Measurements from ENCODE around the gene ATXN1.

The ATXN1 gene

DNA sequence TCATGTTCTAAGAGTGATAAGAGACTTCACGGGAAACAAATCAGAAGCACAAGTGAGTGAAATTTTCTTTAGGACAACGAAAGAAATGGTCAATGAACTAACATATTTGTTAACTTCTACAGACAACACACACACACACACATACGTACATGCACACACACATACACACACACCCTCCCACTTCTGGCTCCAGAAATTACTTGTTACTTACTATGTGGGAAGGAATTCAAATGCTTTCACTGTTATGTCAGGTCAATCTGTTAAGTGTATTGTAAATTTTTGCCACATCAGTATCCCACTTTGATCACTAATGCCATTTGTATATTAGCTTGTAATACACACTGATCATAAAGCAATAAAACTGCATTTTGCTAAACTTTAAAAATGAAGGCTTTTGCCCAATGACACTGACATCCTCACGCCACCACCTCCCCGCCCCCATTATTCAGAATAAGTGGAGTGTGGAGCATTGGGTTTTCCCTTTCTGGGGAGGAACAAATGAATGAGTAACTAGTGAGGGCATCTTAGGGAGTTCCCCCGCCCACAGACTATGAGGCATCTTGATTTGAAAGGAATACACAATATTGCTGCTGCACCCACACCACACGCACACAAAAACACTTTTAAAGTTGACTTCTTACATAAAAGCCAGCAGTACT, 76.2 kb downstream of the ATXN1 start:
- no peak for DNase-seq (ENCODE audit: low read depth, low spot score)
- no CpG with 5 or more reads among the region's 7 CpGs for WGBS (ENCODE audit: insufficient coverage, insufficient read length)
- no peaks in the 10 kb centered on the region for H3K4me1 ChIP-seq (ENCODE audit: control insufficient read depth, insufficient read depth, low read length)
- H3K4me3 ChIP-seq (ENCODE audit: low read length), result no peak overlapping the region
- no peaks in the 10 kb centered on the region for H3K9me3 ChIP-seq (ENCODE audit: control insufficient read depth, insufficient read depth, low read length)
- H3K36me3 ChIP-seq (ENCODE audit: control insufficient read depth, insufficient read depth, low read length), result no peaks in the 10 kb centered on the region
- H3K27ac ChIP-seq (ENCODE audit: low read length), result no peak overlapping the region
- no peaks in the 10 kb centered on the region for H3K27me3 ChIP-seq (ENCODE audit: control insufficient read depth, insufficient read depth, low read length)

DNA sequence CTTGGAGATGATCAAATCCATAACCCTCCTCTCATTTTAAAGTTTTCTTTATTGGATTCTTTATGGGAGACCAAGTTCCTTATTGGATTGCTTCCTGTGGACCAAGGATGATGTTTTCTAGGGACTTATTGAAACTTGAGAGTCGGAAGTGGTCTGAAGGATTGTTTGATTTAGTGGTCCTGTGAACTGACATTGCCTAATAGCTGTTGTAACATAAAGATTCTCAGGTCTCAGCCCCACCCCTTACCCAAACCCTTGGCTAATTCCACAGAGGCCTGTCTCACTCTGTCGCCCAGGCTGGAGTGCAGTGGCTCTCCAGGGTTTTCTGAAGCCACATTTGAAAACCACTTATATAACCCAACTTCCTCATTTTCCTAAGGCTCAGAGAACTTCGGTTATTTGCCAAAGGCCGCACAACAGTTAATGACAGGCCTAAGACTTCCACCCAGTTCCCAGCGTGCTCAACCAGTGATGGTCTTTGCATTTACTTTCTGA, 77.0 kb downstream of the ATXN1 start:
- H3K36me3 ChIP-seq (ENCODE audit: control insufficient read depth, insufficient read depth, low read length), result no peaks in the 10 kb centered on the region
- H3K9me3 ChIP-seq (ENCODE audit: control insufficient read depth, insufficient read depth, low read length), result no peaks in the 10 kb centered on the region
- H3K27me3 ChIP-seq (ENCODE audit: control insufficient read depth, insufficient read depth, low read length), result no peaks in the 10 kb centered on the region
- no peak overlapping the region for H3K4me3 ChIP-seq (ENCODE audit: low read length)
- no peak for DNase-seq (ENCODE audit: low read depth, low spot score)
- H3K27ac ChIP-seq (ENCODE audit: low read length), result no peak overlapping the region
- WGBS (ENCODE audit: insufficient coverage, insufficient read length), result no CpG with 5 or more reads among the region's 5 CpGs
- H3K4me1 ChIP-seq (ENCODE audit: control insufficient read depth, insufficient read depth, low read length), result no peaks in the 10 kb centered on the region

DNA sequence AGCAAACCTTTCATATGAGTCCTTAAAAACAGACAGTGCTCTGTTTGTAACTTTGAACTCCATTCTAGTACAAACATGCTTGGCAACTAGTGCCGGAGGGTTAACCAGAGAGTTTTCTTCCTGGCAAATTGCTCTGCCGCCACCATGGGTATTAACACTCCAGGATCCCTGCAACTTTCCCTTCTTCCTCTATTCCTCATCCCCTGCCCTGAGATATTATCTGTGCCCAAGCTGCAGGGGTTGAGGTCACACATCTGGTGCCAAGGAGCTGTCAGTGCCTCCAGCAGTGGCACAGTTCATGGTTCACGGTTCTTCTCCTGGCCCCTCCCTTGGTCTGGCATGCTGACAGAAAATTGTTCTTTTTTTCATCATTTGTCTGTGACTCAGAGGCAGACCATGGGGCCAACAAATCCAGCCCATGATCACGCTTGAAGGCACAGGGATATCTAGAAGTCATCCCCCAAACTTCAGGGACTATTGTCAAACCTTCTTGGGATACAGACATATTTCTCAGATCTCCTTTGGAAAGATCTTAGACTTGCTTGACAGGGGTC, 77.5 kb downstream of the ATXN1 start:
- H3K36me3 ChIP-seq (ENCODE audit: control insufficient read depth, insufficient read depth, low read length), result no peaks in the 10 kb centered on the region
- H3K9me3 ChIP-seq (ENCODE audit: control insufficient read depth, insufficient read depth, low read length), result no peaks in the 10 kb centered on the region
- no CpG with 5 or more reads among the region's 4 CpGs for WGBS (ENCODE audit: insufficient coverage, insufficient read length)
- no peak for DNase-seq (ENCODE audit: low read depth, low spot score)
- H3K27ac ChIP-seq (ENCODE audit: low read length), result no peak overlapping the region
- no peaks in the 10 kb centered on the region for H3K4me1 ChIP-seq (ENCODE audit: control insufficient read depth, insufficient read depth, low read length)
- H3K4me3 ChIP-seq (ENCODE audit: low read length), result no peak overlapping the region
- no peaks in the 10 kb centered on the region for H3K27me3 ChIP-seq (ENCODE audit: control insufficient read depth, insufficient read depth, low read length)

DNA sequence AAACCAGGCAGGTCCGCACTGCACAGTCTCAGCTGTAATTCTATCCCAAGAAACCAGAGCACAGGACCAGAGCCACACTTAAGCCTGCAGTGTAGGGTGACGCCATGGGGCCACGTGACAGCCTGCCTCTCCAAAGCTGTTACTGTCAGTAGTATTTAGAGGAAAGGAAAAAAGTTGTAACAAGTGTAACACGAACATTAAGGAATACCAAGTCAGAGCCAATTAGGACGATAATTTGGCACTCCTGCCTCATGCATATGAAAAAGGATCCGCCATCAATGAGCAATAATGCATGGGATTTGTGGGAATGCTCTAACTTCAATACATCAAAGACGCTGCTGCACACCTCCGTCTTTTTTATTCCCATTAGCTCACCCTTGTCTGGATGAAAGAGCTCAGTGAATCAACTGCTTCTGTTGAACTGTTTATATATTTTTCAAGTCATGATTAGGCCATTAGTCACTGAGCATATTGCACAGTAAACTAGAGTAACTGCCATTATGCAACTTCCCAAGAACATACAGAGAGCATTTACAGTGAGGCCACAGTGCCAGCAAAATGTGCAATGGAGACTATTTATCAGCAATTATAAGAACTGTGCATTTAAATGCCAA, 79.9 kb downstream of the ATXN1 start:
- no peaks in the 10 kb centered on the region for H3K4me1 ChIP-seq (ENCODE audit: control insufficient read depth, insufficient read depth, low read length)
- H3K36me3 ChIP-seq (ENCODE audit: control insufficient read depth, insufficient read depth, low read length), result no peaks in the 10 kb centered on the region
- H3K4me3 ChIP-seq (ENCODE audit: low read length), result no peak overlapping the region
- no peak for DNase-seq (ENCODE audit: low read depth, low spot score)
- WGBS (ENCODE audit: insufficient coverage, insufficient read length), result no CpG with 5 or more reads among the region's 8 CpGs
- H3K27ac ChIP-seq (ENCODE audit: low read length), result no peak overlapping the region
- no peaks in the 10 kb centered on the region for H3K27me3 ChIP-seq (ENCODE audit: control insufficient read depth, insufficient read depth, low read length)
- H3K9me3 ChIP-seq (ENCODE audit: control insufficient read depth, insufficient read depth, low read length), result no peaks in the 10 kb centered on the region

DNA sequence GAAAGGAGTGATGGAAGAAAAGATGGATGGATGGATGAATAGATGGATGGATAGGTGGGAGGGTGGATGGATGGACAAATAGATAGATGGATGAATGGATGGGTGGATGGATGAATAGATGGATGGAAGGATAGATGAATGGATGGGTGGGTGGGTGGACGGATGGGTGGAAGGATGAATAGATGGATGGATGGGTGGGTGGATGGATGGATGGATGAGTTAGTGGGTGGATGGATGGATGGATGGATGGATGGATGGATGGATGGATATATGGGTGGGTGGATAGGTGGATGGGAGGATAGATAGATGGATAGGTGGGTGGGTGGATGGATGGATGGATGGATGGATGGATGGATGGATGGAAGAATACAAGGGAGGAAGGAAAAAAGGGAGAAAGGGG, 82.2 kb downstream of the ATXN1 start:
- 86% methylated on average over 1 of the region's 1 CpG for WGBS (ENCODE audit: insufficient coverage, insufficient read length)
- H3K4me1 ChIP-seq (ENCODE audit: control insufficient read depth, insufficient read depth, low read length), result no peaks in the 10 kb centered on the region

DNA sequence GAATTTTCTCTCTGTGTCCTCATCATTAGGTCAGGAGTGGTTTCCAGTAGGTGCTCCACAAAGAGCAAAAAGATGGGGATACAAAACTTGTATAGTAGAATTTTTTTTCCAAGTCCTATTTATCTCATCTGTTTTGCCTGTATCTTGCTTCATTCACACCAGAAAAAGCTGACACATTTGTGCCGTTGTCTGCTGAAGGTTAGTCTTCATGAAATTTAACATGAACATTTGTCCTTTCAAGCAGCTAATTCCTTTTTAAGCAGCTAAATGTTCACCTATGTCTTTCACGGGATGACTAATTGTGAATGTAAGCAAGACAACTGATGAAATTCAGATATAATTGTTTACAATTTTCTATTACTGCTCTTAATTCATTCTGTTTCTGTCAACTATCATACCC, 83.8 kb downstream of the ATXN1 start:
- no peaks in the 10 kb centered on the region for H3K4me1 ChIP-seq (ENCODE audit: control insufficient read depth, insufficient read depth, low read length)
- no peak overlapping the region for H3K27ac ChIP-seq (ENCODE audit: low read length)
- WGBS (ENCODE audit: insufficient coverage, insufficient read length), result no CpG with 5 or more reads among the region's 2 CpGs
- no peak for DNase-seq (ENCODE audit: low read depth, low spot score)
- no peaks in the 10 kb centered on the region for H3K27me3 ChIP-seq (ENCODE audit: control insufficient read depth, insufficient read depth, low read length)
- H3K36me3 ChIP-seq (ENCODE audit: control insufficient read depth, insufficient read depth, low read length), result no peaks in the 10 kb centered on the region
- no peak overlapping the region for H3K4me3 ChIP-seq (ENCODE audit: low read length)
- H3K9me3 ChIP-seq (ENCODE audit: control insufficient read depth, insufficient read depth, low read length), result no peaks in the 10 kb centered on the region

More for the DNA sequence above, 82.2 kb downstream of the ATXN1 start:
- H3K4me3 ChIP-seq (ENCODE audit: low read length), result no peak overlapping the region
- no peak for DNase-seq (ENCODE audit: low read depth, low spot score)
- no peaks in the 10 kb centered on the region for H3K9me3 ChIP-seq (ENCODE audit: control insufficient read depth, insufficient read depth, low read length)
- no peaks in the 10 kb centered on the region for H3K27me3 ChIP-seq (ENCODE audit: control insufficient read depth, insufficient read depth, low read length)
- H3K36me3 ChIP-seq (ENCODE audit: control insufficient read depth, insufficient read depth, low read length), result no peaks in the 10 kb centered on the region
- H3K27ac ChIP-seq (ENCODE audit: low read length), result no peak overlapping the region

DNA sequence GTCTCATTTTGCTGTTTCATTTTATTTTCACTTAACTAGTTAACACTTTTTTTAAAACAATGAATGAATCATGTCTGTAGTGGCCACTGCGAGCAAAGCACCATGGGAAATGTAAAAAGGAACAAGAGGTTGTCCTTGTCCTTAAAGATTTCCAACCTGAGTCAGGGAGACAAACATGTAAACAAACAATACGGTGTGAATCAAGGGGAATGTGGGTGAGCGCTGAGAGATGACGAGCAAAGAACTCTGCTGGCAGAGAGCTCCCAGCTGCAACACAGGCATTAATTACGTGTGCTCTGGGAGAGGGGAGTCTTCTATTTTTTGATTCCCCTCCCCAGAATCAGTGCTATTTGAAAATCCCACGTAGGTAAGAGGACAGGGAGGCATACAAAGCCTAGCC, 84.3 kb downstream of the ATXN1 start:
- Histone ChIP-seq H3K36me3 (ENCODE audit: control insufficient read depth, insufficient read depth, low read length) (no peaks in the 10 kb centered on the region), H3K27ac (ENCODE audit: low read length) (no peak overlapping the region), H3K4me3 (ENCODE audit: low read length) (no peak overlapping the region), H3K4me1 (ENCODE audit: control insufficient read depth, insufficient read depth, low read length) (no peaks in the 10 kb centered on the region), H3K27me3 (ENCODE audit: control insufficient read depth, insufficient read depth, low read length) (no peaks in the 10 kb centered on the region), H3K9me3 (ENCODE audit: control insufficient read depth, insufficient read depth, low read length) (no peaks in the 10 kb centered on the region)
- no CpG with 5 or more reads among the region's 6 CpGs for WGBS (ENCODE audit: insufficient coverage, insufficient read length)
- DNase-seq (ENCODE audit: low read depth, low spot score), result no peak

DNA sequence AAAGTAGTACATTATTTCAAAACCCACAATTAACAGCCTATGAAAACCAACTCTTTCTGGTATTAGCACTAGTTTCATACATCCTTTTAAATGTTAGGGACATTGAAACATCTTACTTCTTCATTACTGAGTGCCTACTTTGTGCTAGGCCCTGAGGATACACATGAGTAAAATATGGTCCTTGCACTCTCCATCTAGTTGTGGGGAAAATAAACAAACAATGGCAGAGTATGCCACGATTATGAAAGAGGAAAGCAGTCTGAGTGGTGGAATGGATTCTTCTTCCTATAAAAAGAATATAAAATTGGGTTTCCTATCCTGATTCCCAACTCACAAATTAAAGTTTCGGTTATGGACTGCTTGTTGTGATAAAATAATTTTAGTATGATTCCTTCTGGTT, 84.9 kb downstream of the ATXN1 start:
- Histone ChIP-seq H3K4me3 (ENCODE audit: low read length) (no peak overlapping the region), H3K27me3 (ENCODE audit: control insufficient read depth, insufficient read depth, low read length) (no peaks in the 10 kb centered on the region), H3K27ac (ENCODE audit: low read length) (no peak overlapping the region), H3K36me3 (ENCODE audit: control insufficient read depth, insufficient read depth, low read length) (no peaks in the 10 kb centered on the region), H3K9me3 (ENCODE audit: control insufficient read depth, insufficient read depth, low read length) (no peaks in the 10 kb centered on the region), H3K4me1 (ENCODE audit: control insufficient read depth, insufficient read depth, low read length) (no peaks in the 10 kb centered on the region)
- DNase-seq (ENCODE audit: low read depth, low spot score), result no peak
- no CpG with 5 or more reads among the region's 2 CpGs for WGBS (ENCODE audit: insufficient coverage, insufficient read length)

DNA sequence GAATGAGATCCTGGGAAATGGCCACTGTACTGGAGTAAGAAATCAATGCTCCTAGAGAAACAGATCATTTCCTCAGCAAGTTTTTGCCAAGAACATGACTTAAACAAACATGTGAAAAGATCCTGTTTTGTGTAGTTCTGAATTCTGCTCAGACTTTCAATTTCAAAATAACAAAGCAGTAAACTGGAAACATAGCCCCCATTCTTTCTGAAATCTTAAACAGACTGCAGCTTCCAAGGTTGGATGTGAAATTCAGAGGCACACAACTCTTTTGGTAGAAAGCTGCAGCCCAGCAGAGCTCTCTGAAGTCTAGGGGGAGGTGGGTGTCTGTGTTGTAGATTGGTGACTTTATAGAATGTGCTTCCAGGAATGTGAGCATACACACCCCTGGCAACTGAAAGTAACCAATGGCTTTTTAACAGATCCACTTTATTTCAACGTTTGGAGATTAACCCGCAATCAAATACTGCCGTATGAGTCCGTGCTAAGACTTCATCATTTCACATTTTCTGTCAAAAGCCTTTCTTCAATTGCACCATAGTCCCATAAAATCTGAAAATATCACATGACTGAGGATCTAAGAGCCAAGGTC, 86.4 kb downstream of the ATXN1 start:
- no peaks in the 10 kb centered on the region for H3K4me1 ChIP-seq (ENCODE audit: control insufficient read depth, insufficient read depth, low read length)
- no peak overlapping the region for H3K4me3 ChIP-seq (ENCODE audit: low read length)
- H3K36me3 ChIP-seq (ENCODE audit: control insufficient read depth, insufficient read depth, low read length), result no peaks in the 10 kb centered on the region
- no peak overlapping the region for H3K27ac ChIP-seq (ENCODE audit: low read length)
- no CpG with 5 or more reads among the region's 4 CpGs for WGBS (ENCODE audit: insufficient coverage, insufficient read length)
- no peaks in the 10 kb centered on the region for H3K9me3 ChIP-seq (ENCODE audit: control insufficient read depth, insufficient read depth, low read length)
- no peaks in the 10 kb centered on the region for H3K27me3 ChIP-seq (ENCODE audit: control insufficient read depth, insufficient read depth, low read length)
- no peak for DNase-seq (ENCODE audit: low read depth, low spot score)

DNA sequence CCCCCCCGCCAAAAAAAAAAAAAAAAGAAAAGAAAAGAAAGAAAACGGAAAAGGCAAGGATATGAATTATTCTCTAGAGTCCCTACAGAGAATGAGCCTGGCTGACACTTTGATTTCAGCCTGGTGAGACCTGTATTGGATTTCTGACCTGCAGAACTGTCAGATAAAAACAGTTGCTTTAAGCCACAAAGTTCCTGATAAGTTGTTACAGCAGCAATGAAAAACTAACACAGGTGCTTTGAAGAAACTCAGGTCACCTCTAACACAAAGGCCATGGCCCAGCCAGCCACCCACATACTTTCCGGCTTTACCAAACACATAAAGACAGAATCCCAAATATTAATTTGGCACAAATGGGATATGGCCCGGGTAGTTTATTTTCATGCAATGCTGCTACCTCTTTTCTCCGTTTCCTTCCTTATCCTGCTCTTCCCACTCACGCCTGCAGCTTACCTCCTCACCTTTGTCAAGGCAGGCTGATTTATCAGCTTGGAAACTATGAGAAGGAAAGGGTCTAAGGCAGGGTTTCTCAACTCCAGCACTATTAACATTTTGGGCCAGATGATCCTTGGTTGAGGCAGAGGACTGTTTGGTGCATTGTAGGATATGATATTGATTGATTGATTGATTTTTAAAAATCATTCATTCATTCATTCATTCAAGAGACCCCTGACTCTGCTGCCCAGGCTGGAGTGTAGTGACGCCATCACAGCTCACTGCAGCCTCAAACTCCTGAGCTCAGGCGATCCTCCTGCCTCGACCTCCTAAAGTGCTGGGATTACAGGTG, 88.1 kb downstream of the ATXN1 start:
- Histone ChIP-seq H3K9me3 (ENCODE audit: control insufficient read depth, insufficient read depth, low read length) (no peaks in the 10 kb centered on the region), H3K36me3 (ENCODE audit: control insufficient read depth, insufficient read depth, low read length) (no peaks in the 10 kb centered on the region), H3K4me3 (ENCODE audit: low read length) (no peak overlapping the region), H3K27me3 (ENCODE audit: control insufficient read depth, insufficient read depth, low read length) (no peaks in the 10 kb centered on the region), H3K27ac (ENCODE audit: low read length) (no peak overlapping the region), H3K4me1 (ENCODE audit: control insufficient read depth, insufficient read depth, low read length) (no peaks in the 10 kb centered on the region)
- no CpG with 5 or more reads among the region's 9 CpGs for WGBS (ENCODE audit: insufficient coverage, insufficient read length)
- no peak for DNase-seq (ENCODE audit: low read depth, low spot score)
